T47D (cell line): ENCODE measurements around the gene SLC18A2.

Experiments used
- DNase-seq, 2 experiments: peaks; one replicate each; pipeline versions ENCODE4 v3.0.0 to v3.0.0-alpha.2; 2011 to 2012; ENCODE audit warnings: low read depth in 1 of 2, low spot score in 1 of 2
- JUND ChIP-seq: IDR thresholded peaks from 2 replicates; pipeline ENCODE4 v1.6.1; 2012; ENCODE audit warnings: low read depth
- in situ Hi-C: cut with HindIII; loops from 2 replicates; pipeline ENCODE4 v1.10.0; 2016; ENCODE audit warnings: low sequenced_read_pairs, low pct_unique_long_range_greater_than_20kb

Gene SLC18A2

DNA sequence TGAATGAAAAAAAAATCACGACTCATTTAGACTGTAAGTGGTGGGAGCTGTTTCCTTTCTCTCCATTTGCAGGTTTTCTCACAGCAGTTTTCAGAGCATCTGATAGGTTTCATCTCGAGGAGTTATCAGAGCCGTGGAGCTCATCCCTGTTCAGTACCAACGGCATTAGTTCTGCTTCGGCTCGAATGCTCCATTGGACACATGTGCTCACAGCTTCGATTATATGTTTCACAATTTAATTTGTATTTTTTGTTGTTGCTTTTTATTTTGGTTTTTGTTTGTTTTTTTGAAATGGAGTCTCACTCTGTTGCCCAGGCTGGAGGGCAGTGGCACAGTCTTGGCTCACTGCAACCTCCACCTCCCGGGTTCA lies 1.5 kb downstream of the SLC18A2 start:
- DNase-seq = no peak
- no peak for TF ChIP-seq JUND
- in situ Hi-C loops = no loop called here

DNA sequence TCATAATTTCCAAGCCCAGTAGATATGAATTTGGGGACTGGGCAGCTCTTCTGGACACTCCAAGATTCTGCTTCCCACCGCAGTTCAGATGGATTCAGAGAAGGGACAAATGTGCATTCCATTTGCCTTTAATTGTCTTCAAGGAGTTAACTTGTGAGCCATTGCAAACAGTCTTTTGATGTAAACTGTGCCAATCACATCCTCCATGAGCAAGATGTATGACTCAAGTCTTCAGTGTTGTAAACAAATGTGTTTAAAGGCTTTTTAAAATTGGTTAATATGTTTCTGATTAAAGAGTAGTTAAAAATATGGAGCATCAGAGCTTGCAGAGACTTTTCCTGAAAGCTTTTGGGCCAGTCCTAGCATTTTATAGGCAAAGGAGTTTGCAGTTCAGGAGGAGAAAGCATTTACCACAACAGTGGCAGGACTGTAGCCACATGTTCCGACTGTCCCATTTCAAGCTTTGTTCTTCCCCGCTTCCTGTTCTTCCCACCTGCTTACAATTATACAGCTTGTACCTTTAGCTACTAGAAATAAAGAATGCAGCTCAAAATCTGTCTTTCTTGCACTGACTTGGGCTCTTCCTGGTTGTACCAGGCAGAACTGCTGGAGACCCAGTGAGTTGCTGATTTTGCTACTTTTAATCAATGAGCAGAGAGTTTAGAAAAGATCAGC lies 6.2 kb downstream of the SLC18A2 start:
- no peak for DNase-seq
- in situ Hi-C loops = no loop called here
- TF ChIP-seq JUND = no peak

GRCh38 chr10:117248750-117249465 lies 8.0 kb downstream of the SLC18A2 start:
- in situ Hi-C loops = no loop called here
- no peak for TF ChIP-seq JUND
- no peak for DNase-seq

- in situ Hi-C loops = no loop called here
- TF ChIP-seq JUND = no peak
- DNase-seq = no peak
These were observed 8.7 kb downstream of the SLC18A2 start for GRCh38 chr10:117249493-117250093.

DNA sequence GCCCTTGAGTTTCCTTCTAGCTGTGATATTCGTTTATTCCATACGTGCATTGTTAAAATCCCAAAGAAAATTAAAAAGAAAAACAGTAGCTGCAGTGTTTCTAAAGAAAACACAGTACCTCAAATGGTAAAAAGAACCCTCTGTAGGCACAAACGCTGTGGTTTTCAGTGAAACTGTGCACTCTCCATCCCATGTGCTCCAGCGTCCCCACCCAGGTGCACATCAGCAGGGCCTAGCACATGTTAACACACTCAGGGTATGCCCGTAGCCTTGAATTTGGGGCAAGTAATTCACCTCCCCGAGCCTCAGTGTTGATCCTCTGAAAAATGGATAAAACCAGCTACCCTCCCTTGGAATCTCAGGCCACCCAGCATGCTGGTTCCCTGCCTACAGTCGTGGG lies 9.5 kb downstream of the SLC18A2 start:
- in situ Hi-C loops = no loop called here
- DNase-seq = no peak
- no peak for TF ChIP-seq JUND

DNA sequence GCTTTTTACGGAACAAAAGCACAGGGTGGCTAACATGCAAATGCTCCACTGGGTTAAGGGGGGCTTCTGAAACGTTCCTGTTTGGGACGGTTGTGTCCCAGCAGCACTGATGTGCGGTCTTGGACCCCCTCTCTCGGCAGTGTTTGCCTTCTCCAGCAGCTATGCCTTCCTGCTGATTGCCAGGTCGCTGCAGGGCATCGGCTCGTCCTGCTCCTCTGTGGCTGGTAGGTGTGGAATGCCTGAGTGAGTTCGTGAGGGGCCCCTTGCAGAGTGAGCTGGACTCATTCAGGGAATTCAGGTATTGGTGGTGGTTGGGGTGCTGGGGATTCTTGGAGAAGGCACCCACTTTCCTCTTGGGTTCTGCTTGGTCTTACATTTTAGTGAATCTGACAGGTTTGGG lies 13.0 kb downstream of the SLC18A2 start:
- TF ChIP-seq JUND = no peak
- DNase-seq = no peak
- in situ Hi-C loops = no loop called here

DNA sequence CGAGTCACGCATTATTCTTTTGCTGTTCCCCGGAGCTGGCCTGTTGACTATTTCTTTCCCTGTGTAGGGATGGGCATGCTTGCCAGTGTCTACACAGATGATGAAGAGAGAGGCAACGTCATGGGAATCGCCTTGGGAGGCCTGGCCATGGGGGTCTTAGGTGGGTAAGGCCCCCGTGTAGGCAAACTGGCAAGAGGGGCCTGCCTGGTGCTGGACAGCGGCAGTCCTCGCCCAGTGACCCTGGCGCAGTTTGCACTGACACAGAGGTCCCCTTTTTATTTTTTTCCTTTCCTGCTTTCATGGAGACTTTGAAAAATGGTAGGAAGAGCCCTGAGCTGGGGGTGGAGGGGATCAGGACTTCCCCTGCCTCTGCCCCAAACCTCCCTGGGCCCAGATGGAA lies 13.4 kb downstream of the SLC18A2 start:
- in situ Hi-C loops = no loop called here
- TF ChIP-seq JUND = no peak
- no peak for DNase-seq

- DNase-seq = no peak
- in situ Hi-C loops = no loop called here
- no peak for TF ChIP-seq JUND
These were observed 14.1 kb downstream of the SLC18A2 start for GRCh38 chr10:117254774-117255735.

- in situ Hi-C loops = no loop called here
- no peak for DNase-seq
- TF ChIP-seq JUND = no peak
These were observed 15.0 kb downstream of the SLC18A2 start for GRCh38 chr10:117255835-117256460.

GRCh38 chr10:117256910-117257309 lies 16.0 kb downstream of the SLC18A2 start:
- in situ Hi-C loops = no loop called here
- no peak for DNase-seq
- no peak for TF ChIP-seq JUND

DNA sequence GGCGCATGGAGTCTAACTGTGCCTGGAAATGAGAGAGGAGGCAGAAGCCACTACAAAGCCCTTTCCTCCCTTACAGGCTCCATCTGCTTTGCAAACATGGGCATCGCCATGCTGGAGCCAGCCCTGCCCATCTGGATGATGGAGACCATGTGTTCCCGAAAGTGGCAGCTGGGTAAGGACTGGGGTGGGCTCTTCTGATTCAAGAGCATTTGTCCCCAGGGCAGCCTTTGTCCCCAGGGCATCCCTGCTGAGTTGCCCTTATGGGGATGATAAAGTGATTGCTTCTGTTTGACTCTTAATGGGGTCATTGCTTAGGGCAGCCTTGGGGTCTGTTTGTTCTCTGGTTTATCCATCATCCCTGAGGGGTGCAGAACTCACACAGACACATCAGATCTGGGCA lies 16.8 kb downstream of the SLC18A2 start:
- in situ Hi-C loops = no loop called here

DNA sequence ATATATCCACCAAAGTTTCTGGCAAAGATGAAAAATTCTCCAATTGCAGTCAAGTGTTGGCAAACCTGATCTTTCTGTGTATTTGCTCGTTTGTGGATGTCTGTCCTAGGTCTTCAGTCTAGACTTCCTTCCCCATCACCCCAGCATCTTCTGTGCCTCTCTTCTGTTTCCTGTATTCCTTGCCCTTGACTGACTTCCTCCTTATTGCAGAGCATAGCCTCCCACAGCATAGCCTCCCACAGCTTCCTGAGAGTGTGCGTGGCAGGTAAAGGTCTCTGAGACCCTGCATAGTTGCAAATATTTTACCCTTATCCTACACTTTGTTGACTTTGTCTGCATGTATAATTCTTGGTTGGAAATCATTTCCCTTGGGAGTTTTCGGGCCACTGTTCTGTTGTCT lies 18.4 kb downstream of the SLC18A2 start:
- no peak for DNase-seq
- no peak for TF ChIP-seq JUND
- in situ Hi-C loops = no loop called here

More for the DNA sequence above, 16.8 kb downstream of the SLC18A2 start:
- no peak for DNase-seq
- no peak for TF ChIP-seq JUND
